AG10803 (cell line): ENCODE results near the gene MYOG.

Experiments
- DNase-seq: peaks from one replicate; pipeline ENCODE4 v3.0.0; 2010; ENCODE audit warnings: low read depth
- H3K4me3 ChIP-seq: 2 replicates; pipeline ENCODE4 v1.5.1; 2011; ENCODE audit warnings: mild to moderate bottlenecking, low read length, control low read depth
- CTCF ChIP-seq: conservative IDR thresholded peaks from 2 replicates; pipeline ENCODE4 v1.5.1; 2011; ENCODE audit warnings: mild to moderate bottlenecking, low read length, control low read depth, inconsistent platforms

MYOG gene

GRCh38 chr1:203034422-203035110 is 51.2 kb downstream of the MYOG start:
- DNase-seq, result no peak
- TF ChIP-seq CTCF, result no peak
- no peak overlapping the region for H3K4me3 ChIP-seq

DNA sequence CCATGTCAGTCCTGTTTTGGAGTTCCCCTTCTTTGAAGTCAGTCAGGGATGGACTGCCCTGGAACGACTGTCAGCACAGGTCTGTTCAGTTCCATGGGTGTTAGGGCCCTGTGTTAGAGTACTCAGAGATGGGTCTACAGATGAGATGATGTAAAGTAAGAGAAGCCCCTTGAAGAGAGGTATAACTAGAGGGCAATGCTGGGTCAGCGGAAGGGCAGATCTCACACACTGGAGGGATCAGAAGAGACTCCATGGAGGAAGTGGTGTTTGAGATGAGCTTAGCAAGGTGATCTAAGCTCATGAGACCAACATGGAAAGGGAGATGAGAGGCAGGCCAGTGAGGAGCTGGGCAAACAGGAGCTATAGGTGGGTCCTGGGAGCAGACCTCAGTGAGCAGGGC is 51.9 kb downstream of the MYOG start:
- DNase-seq, result no peak
- no peak overlapping the region for H3K4me3 ChIP-seq
- no peak for TF ChIP-seq CTCF

DNA sequence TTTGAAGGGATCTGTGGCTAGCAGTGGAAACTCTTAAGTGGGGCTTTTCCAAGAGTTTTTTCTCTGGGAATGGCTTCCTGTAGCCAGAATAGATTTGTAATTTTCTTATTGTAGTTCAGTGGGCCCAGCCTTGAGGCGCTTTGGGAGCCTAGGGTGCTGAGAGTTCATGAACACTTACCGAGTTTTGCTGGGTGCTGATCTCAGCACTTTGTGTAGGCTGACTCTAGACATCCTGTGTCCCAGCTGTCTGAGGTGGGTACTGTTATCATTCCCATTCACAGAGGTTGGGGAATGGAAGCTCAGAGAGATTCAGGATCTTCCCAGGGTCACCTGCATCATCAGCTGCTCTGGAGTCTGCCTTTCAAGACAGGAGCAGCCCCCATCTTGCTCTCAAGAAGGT is 52.5 kb downstream of the MYOG start:
- no peak for DNase-seq
- no peak for TF ChIP-seq CTCF

More for the DNA sequence above, 52.5 kb downstream of the MYOG start:
- no peak overlapping the region for H3K4me3 ChIP-seq
